GM10847 (cell line): Measurements from ENCODE around the gene AP5B1.

Source experiments
- POLR2A ChIP-seq: IDR thresholded peaks from 2 replicates; pipeline ENCODE4 v1.6.1; 2011; ENCODE audit not compliant: insufficient read length; ENCODE audit errors: extremely low read depth

The AP5B1 gene

DNA sequence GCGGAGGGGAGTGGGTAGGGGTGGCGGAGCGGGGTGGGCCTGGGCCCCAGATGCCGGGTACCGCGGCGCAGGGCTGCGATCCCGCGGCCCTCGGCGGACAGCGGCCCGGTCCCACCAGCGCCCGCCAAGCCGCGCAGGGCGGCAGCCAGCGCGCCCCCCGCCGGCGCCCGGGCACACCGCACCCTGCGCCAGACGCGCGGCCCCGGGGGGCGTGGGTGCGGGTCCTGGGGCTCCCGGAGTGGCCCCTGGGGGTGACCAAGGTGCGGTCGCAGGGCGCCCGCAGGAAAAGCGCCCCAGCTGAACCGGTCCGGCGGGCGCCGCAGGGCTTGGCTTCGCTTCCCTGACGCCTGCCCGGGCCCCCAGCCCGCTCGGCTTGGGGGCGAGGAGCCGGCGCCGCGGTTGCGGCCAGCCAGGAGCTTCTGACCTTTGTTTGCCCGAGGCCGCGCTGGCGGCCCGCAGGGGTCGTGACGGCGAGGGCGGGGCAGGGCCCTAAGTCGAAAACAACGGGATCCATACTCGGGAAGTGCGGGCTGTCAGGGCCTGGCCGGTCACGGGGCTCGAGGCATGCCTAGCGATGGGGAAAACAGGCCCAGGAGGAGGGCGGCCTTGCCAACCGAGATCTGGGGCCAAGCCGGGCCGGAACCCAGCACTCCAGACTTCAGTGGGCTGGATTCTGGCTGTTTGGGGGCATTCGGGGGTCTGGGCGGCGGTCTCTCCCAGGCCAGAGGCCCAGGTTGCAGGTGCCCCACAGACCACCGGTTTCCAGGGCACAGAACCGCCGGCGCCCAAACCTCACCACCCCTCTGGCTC lies 581 bp upstream of the AP5B1 start:
- no peak for TF ChIP-seq POLR2A

DNA sequence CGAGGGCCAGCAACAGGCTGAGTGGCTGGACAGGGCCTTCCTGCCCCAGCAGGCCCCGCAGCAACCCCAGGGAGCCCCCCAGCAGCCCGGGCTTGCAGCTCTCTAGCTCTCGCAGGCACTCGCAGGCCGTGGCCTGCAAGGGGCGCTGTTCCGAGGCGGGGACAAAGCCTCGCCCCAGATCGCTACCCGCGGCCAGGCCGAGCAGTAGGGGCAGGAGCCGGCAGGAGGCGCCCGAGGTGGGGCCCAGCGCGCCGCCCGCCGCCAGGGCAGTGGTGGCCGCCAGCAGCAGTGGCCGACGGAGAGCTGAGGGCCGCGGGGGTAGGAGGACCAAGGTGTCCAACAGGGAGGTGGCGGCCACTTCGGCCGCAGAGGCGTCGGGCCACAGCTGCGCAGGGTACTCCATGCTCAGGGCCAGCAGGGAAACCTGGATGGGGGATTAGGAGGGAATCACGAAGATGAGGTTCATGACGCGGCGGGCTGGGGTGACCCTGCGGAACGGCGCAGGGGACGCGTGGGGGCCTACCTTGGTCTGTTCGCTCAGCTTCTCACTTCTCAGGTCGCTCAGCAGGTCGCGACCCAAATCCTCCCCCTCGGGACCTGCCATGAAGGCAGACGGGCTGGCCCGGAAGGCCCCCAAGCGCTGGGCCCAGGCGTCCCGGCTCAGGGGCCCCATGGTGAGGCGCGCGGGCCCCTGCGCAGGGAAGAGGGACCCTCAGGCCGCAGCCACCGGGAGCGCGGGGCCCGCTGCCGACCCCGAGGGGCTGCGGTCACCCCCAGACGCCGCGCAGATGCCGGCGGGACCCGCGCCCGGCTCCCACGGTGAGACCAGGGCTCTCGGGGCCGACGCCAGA lies 632 bp downstream of the AP5B1 start:
- TF ChIP-seq POLR2A: no peak

- no peak for TF ChIP-seq POLR2A
These were observed 1.2 kb downstream of the AP5B1 start for GRCh38 chr11:65779669-65779918.

DNA sequence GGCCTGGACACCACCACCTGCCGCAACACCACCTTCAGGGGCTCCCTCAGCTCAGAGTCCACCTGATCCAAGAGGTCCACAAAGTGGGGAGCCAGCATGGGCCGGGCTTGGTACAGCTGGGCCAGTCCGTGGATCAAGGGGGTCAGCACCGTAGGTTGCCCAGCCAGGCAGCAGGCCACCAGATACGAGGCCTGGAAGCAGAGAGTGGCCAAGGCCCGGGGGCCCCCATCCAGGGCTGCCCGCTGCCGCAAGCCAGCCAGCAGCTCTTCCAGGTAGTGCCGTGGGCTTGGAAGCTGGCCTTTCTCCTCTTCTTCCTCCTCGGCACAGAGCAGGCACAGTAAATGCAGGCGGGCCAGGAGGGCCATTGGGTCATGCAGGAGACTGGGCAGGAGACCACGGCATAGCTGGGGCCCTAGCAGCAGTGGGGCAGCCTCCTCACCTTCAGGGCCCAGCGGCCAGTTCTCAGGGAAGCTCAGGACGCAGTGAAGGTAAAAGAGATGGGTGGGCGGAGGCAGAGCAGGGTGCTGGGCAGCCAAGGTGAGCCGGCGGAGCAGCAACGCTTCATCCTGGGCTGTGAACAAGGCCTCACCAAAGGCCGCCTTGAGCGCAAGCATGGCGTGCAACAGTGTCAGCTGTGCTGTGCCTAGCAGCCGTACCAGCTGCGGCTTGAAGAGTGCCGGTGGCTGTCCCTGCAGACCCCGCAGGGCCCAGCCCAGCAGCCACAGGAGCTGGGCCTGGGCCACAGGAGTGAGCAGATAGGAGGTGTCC lies 1.7 kb downstream of the AP5B1 start:
- TF ChIP-seq POLR2A: no peak

- TF ChIP-seq POLR2A: no peak
These were observed 2.3 kb downstream of the AP5B1 start for GRCh38 chr11:65778431-65778900.

- TF ChIP-seq POLR2A: no peak
These were observed 2.9 kb downstream of the AP5B1 start for GRCh38 chr11:65777821-65778361.

GRCh38 chr11:65777241-65777640 lies 3.5 kb downstream of the AP5B1 start:
- no peak for TF ChIP-seq POLR2A

DNA sequence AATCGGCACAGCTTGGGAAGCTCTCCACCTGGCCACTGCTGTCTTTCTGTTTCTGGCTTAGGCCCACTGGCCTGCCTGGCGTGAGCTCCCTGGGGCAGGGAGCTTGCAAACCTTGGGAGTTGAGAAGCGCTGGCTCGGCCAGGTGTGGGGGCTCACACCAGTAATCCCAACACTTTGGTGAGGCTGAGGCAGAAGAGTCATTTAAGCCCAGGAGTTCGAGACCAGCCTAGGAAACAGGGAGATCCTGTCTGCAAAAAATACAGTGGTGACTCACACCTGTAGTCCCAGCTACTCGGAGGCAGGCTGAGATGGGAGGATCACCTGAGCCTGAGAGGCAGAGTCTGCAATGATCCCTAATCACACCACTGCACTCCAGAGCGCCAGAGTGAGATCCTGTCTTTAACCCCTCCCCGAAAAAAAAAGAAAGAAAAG lies 4.0 kb downstream of the AP5B1 start:
- TF ChIP-seq POLR2A: no peak

DNA sequence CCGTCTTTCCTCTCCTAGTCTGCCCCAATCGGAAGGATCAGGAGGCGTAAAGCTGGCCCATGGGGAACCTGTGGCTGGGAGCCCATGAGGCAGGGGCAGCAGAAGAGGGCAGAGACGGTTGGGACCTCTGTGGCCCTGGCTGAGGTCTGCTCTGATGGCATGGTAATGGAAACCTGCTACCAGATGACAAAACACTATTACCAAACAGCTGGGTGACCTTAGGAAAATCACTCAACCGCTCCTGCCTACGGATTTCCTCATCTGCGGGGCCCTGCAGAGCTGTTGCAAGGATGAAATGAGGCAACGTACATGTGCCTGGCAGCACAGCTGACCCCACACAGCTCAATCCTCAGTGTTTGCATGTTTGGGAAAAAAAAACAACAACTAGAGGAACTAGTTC lies 4.6 kb downstream of the AP5B1 start:
- no peak for TF ChIP-seq POLR2A

DNA sequence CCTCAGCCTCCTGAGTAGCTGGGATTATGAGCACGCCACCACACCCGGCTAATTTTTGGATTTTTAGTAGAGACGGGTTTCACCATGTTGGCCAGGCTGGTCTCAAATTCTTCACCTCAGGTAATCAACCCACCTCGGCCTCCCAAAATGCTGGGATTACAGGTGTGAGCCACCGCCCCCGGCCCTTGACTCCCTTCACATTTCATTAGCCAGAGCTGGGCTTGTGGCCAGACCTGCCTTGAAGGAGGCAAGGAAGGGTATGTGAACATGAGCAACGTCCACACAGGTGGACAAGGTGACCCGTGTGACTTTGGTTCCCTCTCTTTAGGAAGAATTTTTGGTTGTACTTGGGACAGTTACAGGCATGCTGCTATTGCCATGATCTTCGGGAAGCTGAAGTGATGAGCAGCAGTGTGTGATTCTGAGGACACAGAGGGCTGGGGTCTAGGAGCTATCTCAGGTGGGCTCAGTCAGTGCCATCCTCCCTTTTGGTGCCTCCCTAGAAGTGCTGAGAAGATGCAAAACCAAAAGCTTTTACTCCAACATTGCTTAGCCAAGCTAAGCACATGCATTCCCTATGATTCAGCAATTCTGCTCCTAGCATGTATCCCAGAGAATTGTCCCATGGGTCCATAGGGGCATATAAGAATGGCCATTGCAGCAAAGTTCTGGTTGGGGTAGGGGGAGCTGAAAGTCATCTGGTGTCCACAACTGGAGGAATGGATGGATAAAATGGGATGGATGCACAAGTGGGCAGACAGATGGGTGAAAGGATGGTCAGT lies 6.1 kb downstream of the AP5B1 start:
- no peak for TF ChIP-seq POLR2A

DNA sequence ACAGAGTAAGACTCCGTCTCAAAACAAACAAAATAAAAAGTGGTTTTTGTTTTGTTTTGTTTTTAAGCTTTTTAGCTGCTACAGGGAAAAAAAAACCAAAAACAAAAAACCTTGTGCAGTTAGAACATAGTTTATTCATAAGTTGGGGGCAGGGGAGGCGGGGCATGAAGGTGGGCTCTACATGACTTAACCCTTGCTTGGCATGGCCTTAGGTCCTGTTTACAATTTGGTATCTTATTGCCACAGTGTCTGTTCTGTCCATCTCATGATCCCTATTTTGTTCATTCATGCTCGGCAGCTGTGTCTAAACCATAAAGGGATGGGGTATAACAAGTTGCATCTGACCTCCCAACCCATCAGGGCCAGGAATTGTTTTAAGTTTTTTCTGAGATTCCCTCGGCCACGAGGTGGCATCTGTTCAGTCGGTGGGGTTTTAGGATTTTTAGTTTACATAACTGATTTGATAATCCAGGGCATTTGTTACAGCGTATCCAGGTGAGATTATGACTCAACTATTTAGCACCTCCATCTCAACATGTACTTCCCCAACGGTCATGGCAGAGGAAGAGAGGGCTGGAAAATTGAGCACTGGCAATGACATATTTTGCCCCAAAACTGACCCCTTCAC lies 6.9 kb downstream of the AP5B1 start:
- TF ChIP-seq POLR2A: no peak

DNA sequence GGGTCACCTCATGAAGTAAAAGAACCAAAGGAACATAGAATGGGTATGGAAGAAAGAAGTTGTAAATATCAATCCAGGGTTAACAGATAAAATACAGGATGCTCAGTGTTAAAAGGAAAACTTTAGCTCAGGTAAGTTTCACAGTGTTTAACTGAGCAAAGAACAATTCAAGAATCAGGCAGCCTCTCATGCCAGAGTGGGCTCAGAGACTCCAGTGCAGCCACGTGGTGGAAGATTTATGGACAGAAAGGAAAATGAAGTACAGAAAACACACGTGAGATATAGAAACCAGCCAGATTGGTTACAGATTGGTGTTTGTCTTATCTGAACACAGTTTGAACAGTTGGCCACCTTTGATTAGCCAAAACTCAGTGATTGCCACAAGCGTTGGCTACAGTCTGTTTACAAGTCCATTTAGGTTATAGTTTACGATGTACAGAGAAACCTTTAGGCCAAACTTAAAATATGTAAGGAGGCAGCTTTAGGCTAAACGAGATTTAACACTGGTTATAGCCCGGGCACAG lies 9.1 kb downstream of the AP5B1 start:
- no peak for TF ChIP-seq POLR2A

DNA sequence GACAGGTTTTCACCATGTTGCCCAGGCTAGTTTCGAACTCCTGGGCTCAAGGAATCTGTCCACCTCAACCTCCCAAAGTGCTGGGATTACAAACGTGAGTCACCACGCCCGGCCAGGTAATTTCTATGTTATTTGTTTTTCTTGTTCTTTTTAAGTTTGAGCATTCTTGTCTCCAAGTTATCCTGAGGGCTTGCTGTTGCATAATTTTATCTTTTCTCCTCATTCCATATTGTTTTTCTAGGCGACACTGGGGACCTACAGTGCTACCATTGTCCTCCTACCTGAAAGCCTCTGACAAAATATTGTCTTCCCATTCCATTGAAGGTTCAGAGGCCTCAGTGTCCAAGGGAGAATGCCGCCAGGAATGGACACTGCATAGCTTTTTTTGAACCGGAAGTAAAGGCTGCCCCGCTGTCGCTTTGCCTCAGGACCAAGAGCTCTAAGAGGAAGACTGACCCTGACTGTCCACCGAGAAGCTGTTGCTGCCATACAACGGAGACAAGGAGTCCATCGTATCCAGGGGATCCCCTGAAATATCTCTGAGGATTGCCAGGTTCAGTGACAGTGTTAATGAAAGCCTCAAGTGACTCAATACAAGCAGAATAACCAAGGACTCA lies 9.7 kb downstream of the AP5B1 start:
- no peak for TF ChIP-seq POLR2A

DNA sequence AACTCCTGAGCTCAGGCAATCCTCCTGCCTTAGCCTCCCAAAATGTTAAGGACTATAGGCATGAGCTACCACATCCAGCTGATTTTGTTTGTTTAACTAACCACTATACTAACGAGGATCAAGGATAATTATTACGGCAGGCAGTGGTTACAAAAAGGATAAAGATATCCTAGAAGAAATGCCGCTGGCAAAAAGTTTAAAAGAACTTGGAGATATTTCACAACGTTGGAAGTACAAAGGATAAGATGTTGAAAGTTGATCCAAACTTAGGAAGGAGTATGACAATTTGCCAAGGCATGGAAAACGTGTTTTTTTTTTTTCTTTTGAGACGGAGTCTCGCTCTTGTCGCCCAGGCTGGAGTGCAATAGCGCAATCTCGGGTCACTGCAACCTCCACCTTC lies 13.4 kb downstream of the AP5B1 start:
- no peak for TF ChIP-seq POLR2A

GRCh38 chr11:65766535-65766934 lies 14.2 kb downstream of the AP5B1 start:
- no peak for TF ChIP-seq POLR2A
